Activated T-helper 17 cell treated with anti-CD3 and anti-CD28 coated beads, Interleukin-2, amount 50 U/mL, for 72 hours (primary cell): ENCODE measurements around the gene DNMBP. TPM values are rescaled to one million over a fixed set of nuclear protein-coding genes. Genes with fewer than 3 reads are reported as not detected.

Source experiments
- total RNA-seq, 2 donors: library from RNA; stranded (reverse); gene quantifications; one replicate each; pipeline ENCODE4 v1.2.3, GENCODE V29; 2022

DNMBP gene
- total RNA-seq, 2 donors from 2014 or later: 3.0 TPM

Other genes starting within 250 kb of the DNMBP start
- gene ABCC2, start 227.3 kb downstream of the DNMBP start, total RNA-seq: 1 to 10 TPM; 2.4 to 3.2 TPM
- gene CPN1, start 71.9 kb upstream of the DNMBP start, total RNA-seq: not detected
- 10 to 100 TPM; 12.1 to 19.1 TPM for gene ERLIN1, start 176.1 kb upstream of the DNMBP start, total RNA-seq
- 10 to 100 TPM; 17.4 to 32.2 TPM for gene CHUK, start 219.6 kb upstream of the DNMBP start, total RNA-seq